Caco-2 (cell line): Measurements from ENCODE around the gene COL15A1. TPM values are rescaled to one million over a fixed set of nuclear protein-coding genes. Genes with fewer than 3 reads are reported as not detected.

Experiments
- BruUV-seq: library from RNA; stranded (reverse); fragments of 400-500 nt; replicated peaks from 2 replicates; lab custom pipeline; 2021; lab: Mats Ljungman, UMichigan
- CTCF ChIA-PET: fragments of 300-600 bp; sonication (Branson Sonifier 250); formaldehyde crosslinking; loops from one replicate; lab custom pipeline; 2022; ENCODE audit warnings: antibody characterized with exemption; lab: Charles Lee
- POLR2A ChIA-PET: fragments of 300-600 bp; sonication (Branson Sonifier 250); formaldehyde crosslinking; loops from one replicate; lab custom pipeline; 2022; ENCODE audit warnings: antibody characterized with exemption; lab: Charles Lee
- DNase-seq, 2 experiments: peaks; one replicate each; pipeline versions ENCODE4 v3.0.0 to v3.0.0-alpha.2; 2020 to 2022
- H3K27me3 ChIP-seq: replicated peaks from 2 replicates; pipeline ENCODE4 v1.6.0; 2011; ENCODE audit warnings: low read length; ENCODE audit not compliant: control insufficient read depth, insufficient read depth
- H3K36me3 ChIP-seq: 2 replicates; pipeline ENCODE4 v1.5.1; 2011; ENCODE audit warnings: low read length; ENCODE audit not compliant: control insufficient read depth, insufficient read depth
- H3K4me1 ChIP-seq: fragments of 250-450 bp; sonication (Bioruptor Pico); 2 replicates; pipeline ENCODE4 v1.5.1; 2020; ENCODE audit warnings: mild to moderate bottlenecking
- H3K4me3 ChIP-seq: 2 replicates; pipeline ENCODE4 v1.5.1; 2011; ENCODE audit warnings: low read depth, mild to moderate bottlenecking, control low read depth, low read length
- H3K9me3 ChIP-seq: fragments of 250-450 bp; sonication (Bioruptor Pico); 2 replicates; pipeline ENCODE4 v1.5.1; 2020; ENCODE audit warnings: mild to moderate bottlenecking, moderate library complexity
- H3K27ac Mint-ChIP-seq: one replicate; pipeline ENCODE4 v1.8.0; 2022; ENCODE audit warnings: mixed read lengths; ENCODE audit not compliant: unreplicated experiment
- H3K27me3 Mint-ChIP-seq: one replicate; pipeline ENCODE4 v1.8.0; 2022; ENCODE audit warnings: mixed read lengths; ENCODE audit not compliant: insufficient read depth, unreplicated experiment
- H3K36me3 Mint-ChIP-seq: one replicate; pipeline ENCODE4 v1.8.0; 2022; ENCODE audit warnings: mild to moderate bottlenecking, mixed read lengths; ENCODE audit not compliant: insufficient read depth, unreplicated experiment
- H3K4me1 Mint-ChIP-seq: one replicate; pipeline ENCODE4 v1.8.0; 2022; ENCODE audit warnings: low read depth, mixed read lengths; ENCODE audit not compliant: unreplicated experiment
- H3K4me3 Mint-ChIP-seq: one replicate; pipeline ENCODE4 v1.8.0; 2022; ENCODE audit warnings: mild to moderate bottlenecking, moderate library complexity, mixed read lengths; ENCODE audit not compliant: unreplicated experiment
- H3K9me3 Mint-ChIP-seq: one replicate; pipeline ENCODE4 v1.8.0; 2022; ENCODE audit warnings: mixed read lengths; ENCODE audit not compliant: unreplicated experiment
- intact Hi-C: fragments of 100-400 bp; cut with micrococcal nuclease; formaldehyde crosslinking; loops from one replicate; pipeline ENCODE4 v1.10.0; 2022; ENCODE audit not compliant: unreplicated experiment
- total RNA-seq: library from RNA; stranded (reverse); gene quantifications from 2 replicates; pipeline ENCODE4 v1.2.3, GENCODE V29; 2022
- TF ChIP-seq, protein P1 (sequence below), 2 experiments: fragments of 200-600 bp in 1 of 2; IDR thresholded peaks; 1 replicate in 1 of 2; 2 replicates in 1 of 2; pipeline versions ENCODE4 v1.5.1 to v1.8.0; 2011 to 2022; ENCODE audit warnings: antibody characterized with exemption in 1 of 2, control low read depth in 1 of 2, inconsistent platforms in 1 of 2, low read depth in 1 of 2, low read length in 1 of 2, mild to moderate bottlenecking in 1 of 2, moderate library complexity in 1 of 2; ENCODE audit not compliant: insufficient read depth in 1 of 2, severe bottlenecking in 1 of 2, unreplicated experiment in 1 of 2

COL15A1 gene
- total RNA-seq, 1 experiment from 2014 or later: not detected

DNA sequence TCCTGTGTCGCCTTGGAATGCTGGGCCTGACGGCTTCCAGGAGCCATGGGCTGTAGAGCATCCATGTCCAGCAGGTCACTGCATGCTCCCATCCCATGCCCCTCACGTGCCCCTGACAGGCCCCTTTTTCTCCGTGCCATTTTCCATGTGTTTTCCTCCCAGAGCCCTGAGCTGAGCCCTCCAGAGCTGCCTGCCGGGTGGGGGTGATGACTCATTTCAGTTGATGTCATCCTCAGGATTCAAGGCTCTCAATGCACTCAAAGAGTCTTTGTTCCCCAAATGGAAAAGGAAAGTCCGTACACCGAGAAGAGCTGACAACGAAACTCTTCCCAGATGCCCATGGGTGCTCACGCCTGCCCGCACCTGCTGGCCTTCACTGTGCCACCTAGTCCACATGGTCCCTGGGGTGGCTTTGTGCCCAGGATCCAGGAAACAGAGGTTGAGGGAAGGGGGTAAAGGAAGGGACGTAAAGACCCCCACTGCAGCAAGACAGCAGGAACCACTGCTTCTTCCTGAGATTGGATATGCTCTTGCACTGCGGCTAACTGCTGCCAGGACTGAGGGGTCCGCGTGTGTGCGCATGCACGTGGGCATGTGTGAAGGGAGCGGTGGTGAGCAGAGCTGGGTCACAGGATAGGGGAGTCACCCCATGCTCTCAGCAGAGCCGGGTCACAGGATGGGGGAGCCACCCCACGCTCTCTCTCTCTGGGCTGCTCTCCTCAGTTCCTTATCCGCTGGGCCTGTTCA lies 27.6 kb downstream of the COL15A1 start:
- intact Hi-C loops: no loop called here
- H3K27me3 Mint-ChIP-seq: peaks cover 13% of the 10 kb centered on the region
- BruUV-seq: no TSS peak

DNA sequence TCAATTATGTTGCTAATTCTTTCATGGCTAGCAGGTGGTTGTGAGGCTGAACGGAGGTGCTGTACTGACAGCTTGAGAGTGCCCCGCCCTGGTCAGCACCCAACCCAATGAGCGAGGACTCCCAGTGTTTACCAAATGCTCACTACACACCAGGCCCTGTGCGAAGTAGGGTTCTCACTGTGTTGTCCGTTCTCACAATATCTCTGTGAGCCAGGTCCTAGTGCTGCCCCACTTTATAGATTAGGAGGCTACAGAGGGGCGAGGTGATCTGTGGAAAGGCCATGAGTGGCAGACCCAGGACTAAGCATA lies 28.2 kb downstream of the COL15A1 start:
- Histone ChIP-seq H3K4me1 (no peaks in the 10 kb centered on the region), H3K9me3 (no peaks in the 10 kb centered on the region), H3K4me3 (no peak overlapping the region), H3K36me3 (no peaks in the 10 kb centered on the region), H3K27me3 (peaks cover 2% of the 10 kb centered on the region; the same call in 1 of the 2 replicates)
- Mint-ChIP-seq H3K27ac (no peak overlapping the region), H3K4me3 (no peak overlapping the region), H3K4me1 (no peaks in the 10 kb centered on the region), H3K9me3 (no peaks in the 10 kb centered on the region), H3K27me3 (peaks cover 13% of the 10 kb centered on the region), H3K36me3 (no peaks in the 10 kb centered on the region)
- CTCF ChIA-PET: no interaction called here
- TF ChIP-seq, protein P1, sequence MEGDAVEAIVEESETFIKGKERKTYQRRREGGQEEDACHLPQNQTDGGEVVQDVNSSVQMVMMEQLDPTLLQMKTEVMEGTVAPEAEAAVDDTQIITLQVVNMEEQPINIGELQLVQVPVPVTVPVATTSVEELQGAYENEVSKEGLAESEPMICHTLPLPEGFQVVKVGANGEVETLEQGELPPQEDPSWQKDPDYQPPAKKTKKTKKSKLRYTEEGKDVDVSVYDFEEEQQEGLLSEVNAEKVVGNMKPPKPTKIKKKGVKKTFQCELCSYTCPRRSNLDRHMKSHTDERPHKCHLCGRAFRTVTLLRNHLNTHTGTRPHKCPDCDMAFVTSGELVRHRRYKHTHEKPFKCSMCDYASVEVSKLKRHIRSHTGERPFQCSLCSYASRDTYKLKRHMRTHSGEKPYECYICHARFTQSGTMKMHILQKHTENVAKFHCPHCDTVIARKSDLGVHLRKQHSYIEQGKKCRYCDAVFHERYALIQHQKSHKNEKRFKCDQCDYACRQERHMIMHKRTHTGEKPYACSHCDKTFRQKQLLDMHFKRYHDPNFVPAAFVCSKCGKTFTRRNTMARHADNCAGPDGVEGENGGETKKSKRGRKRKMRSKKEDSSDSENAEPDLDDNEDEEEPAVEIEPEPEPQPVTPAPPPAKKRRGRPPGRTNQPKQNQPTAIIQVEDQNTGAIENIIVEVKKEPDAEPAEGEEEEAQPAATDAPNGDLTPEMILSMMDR (IDR thresholded peaks at IDR 0.05; ENCODE audit: insufficient read depth in 1 of 2, low read depth in 1 of 2, low read length in 1 of 2, severe bottlenecking in 1 of 2, unreplicated experiment in 1 of 2): no peak
- no peak for DNase-seq
- no TSS peak for BruUV-seq
- POLR2A ChIA-PET: no interaction called here
- intact Hi-C loops: no loop called here

More for the DNA sequence above, 27.6 kb downstream of the COL15A1 start:
- no peak overlapping the region for H3K4me3 ChIP-seq
- TF ChIP-seq, protein P1 (IDR thresholded peaks at IDR 0.05; ENCODE audit: insufficient read depth in 1 of 2, low read depth in 1 of 2, low read length in 1 of 2, severe bottlenecking in 1 of 2, unreplicated experiment in 1 of 2): no peak
- H3K36me3 Mint-ChIP-seq: no peaks in the 10 kb centered on the region
- ChIA-PET CTCF (no interaction called here), POLR2A (no interaction called here)
- no peak overlapping the region for H3K4me3 Mint-ChIP-seq
- H3K4me1 ChIP-seq: no peaks in the 10 kb centered on the region
- H3K36me3 ChIP-seq: no peaks in the 10 kb centered on the region
- no peak overlapping the region for H3K27ac Mint-ChIP-seq
- no peak for DNase-seq
- H3K9me3 Mint-ChIP-seq: no peaks in the 10 kb centered on the region
- no peaks in the 10 kb centered on the region for H3K9me3 ChIP-seq
- H3K4me1 Mint-ChIP-seq: no peaks in the 10 kb centered on the region
- peaks cover 2% of the 10 kb centered on the region; the same call in 1 of the 2 replicates for H3K27me3 ChIP-seq

DNA sequence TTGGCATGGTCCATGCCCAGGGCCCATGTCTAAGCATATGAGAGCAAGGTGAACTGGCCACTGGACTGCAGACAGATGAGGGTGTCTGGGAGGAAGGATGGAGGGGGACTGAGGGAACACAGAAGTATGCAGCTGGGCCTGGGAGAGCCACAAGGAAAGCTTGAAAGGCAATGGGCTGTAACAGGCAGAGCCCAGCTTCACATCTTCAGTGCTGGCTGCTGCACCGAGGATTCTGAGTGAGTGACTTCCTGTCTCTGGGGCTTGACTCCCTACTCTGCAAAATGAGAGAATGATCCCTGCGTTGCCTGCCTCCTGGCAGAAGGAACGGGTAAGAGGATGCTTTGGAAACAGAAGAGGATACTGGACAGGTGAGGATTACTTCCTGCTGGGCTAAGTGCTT lies 29.0 kb downstream of the COL15A1 start:
- no peak overlapping the region for H3K4me3 Mint-ChIP-seq
- peaks cover 13% of the 10 kb centered on the region for H3K27me3 Mint-ChIP-seq
- no peaks in the 10 kb centered on the region for H3K36me3 Mint-ChIP-seq
- H3K4me1 Mint-ChIP-seq: no peaks in the 10 kb centered on the region
- H3K9me3 Mint-ChIP-seq: no peaks in the 10 kb centered on the region
- BruUV-seq: no TSS peak
- TF ChIP-seq, protein P1 (IDR thresholded peaks at IDR 0.05; ENCODE audit: insufficient read depth in 1 of 2, low read depth in 1 of 2, low read length in 1 of 2, severe bottlenecking in 1 of 2, unreplicated experiment in 1 of 2): no peak
- Histone ChIP-seq H3K9me3 (no peaks in the 10 kb centered on the region), H3K4me3 (no peak overlapping the region), H3K27me3 (peaks cover 2% of the 10 kb centered on the region; the same call in 1 of the 2 replicates), H3K4me1 (no peaks in the 10 kb centered on the region), H3K36me3 (no peaks in the 10 kb centered on the region)
- intact Hi-C loops: no loop called here
- no peak overlapping the region for H3K27ac Mint-ChIP-seq
- no peak for DNase-seq
- POLR2A ChIA-PET: interaction anchor here (0.6 kb wide), 1 partner anchor 24 kb away, joined by 3 read pairs; no protein-coding TSS in a partner anchor
- CTCF ChIA-PET: no interaction called here
